H1 (cell line): Measurements from ENCODE around the gene NR1H3. TPM values are rescaled to one million over a fixed set of nuclear protein-coding genes. Genes with fewer than 3 reads are reported as not detected.
A peak's percentile ranks its signal among the peaks of the same experiment; 100 is the strongest.

Experiments
- CTCF ChIA-PET: fragments of 300-600 bp; sonication (Branson Sonifier 250); formaldehyde crosslinking; loops from one replicate; lab custom pipeline; 2021; ENCODE audit not compliant: partially characterized antibody; lab: Charles Lee
- POLR2A ChIA-PET: fragments of 300-600 bp; sonication (Branson Sonifier 250); formaldehyde crosslinking; loops from one replicate; lab custom pipeline; 2021; ENCODE audit warnings: inconsistent platforms; ENCODE audit not compliant: partially characterized antibody; lab: Charles Lee
- DNase-seq, 2 experiments: peaks; one replicate each; pipeline versions ENCODE4 v3.0.0 to v3.0.0-alpha.2; 2010 to 2022; ENCODE audit warnings: low spot score in 2 of 2, low read depth in 1 of 2, mixed read lengths in 1 of 2
- FAIRE-seq: peaks from 2 replicates; lab custom pipeline; 2011; peaks lifted over from hg19 to GRCh38; lab: Jason Lieb, UNC
- H2AFZ ChIP-seq: 2 replicates; pipeline ENCODE4 v1.8.1; 2012; ENCODE audit warnings: low read length, inconsistent platforms
- H2AK5ac ChIP-seq: 2 replicates; pipeline ENCODE4 v1.6.1; 2013; ENCODE audit warnings: low read depth, low read length
- H2BK120ac ChIP-seq: replicated peaks from 2 replicates; pipeline ENCODE3; 2013; ENCODE audit warnings: low read depth, low read length, inconsistent platforms
- H2BK12ac ChIP-seq: 2 replicates; pipeline ENCODE4 v1.6.1; 2013; ENCODE audit warnings: low read depth, low read length
- H2BK15ac ChIP-seq: 2 replicates; pipeline ENCODE4 v1.6.1; 2013; ENCODE audit warnings: low read length
- H2BK20ac ChIP-seq: 2 replicates; pipeline ENCODE4 v1.6.1; 2013; ENCODE audit warnings: low read length
- H2BK5ac ChIP-seq: 2 replicates; pipeline ENCODE4 v1.6.1; 2013; ENCODE audit warnings: low read depth, low read length
- H3K14ac ChIP-seq: 2 replicates; pipeline ENCODE4 v1.6.1; 2013; ENCODE audit warnings: inconsistent platforms; ENCODE audit not compliant: insufficient read length
- H3K18ac ChIP-seq: 2 replicates; pipeline ENCODE4 v1.6.1; 2013; ENCODE audit warnings: low read length; ENCODE audit errors: extremely low read depth
- H3K23ac ChIP-seq: 2 replicates; pipeline ENCODE4 v1.6.1; 2013; ENCODE audit warnings: inconsistent platforms; ENCODE audit not compliant: insufficient read length
- H3K23me2 ChIP-seq: 2 replicates; pipeline ENCODE4 v1.6.1; 2013; ENCODE audit warnings: low read depth, low read length
- H3K27ac ChIP-seq: 2 replicates; pipeline ENCODE4 v1.6.1; 2011; ENCODE audit warnings: low read depth, low read length, inconsistent platforms
- H3K27me3 ChIP-seq, 4 experiments: replicated peaks in 1 of 4; 1 replicate in 1 of 4; 2 replicates in 3 of 4; pipeline versions ENCODE4 v1.6.1 to v1.8.1; 2011 to 2013; ENCODE audit warnings: low read length in 3 of 4, mild to moderate bottlenecking in 3 of 4, inconsistent platforms in 2 of 4, mixed read lengths in 2 of 4, moderate library complexity in 1 of 4; ENCODE audit not compliant: control insufficient read depth in 3 of 4, insufficient read depth in 3 of 4; ENCODE audit errors: extremely low read depth in 1 of 4
- H3K36me3 ChIP-seq, 4 experiments: 2 replicates each; pipeline versions ENCODE4 v1.6.1 to v1.8.1; 2011 to 2013; ENCODE audit warnings: mild to moderate bottlenecking in 4 of 4, low read length in 3 of 4, moderate library complexity in 2 of 4, control low read depth in 1 of 4, inconsistent platforms in 1 of 4; ENCODE audit not compliant: insufficient read depth in 4 of 4, control insufficient read depth in 2 of 4
- H3K4ac ChIP-seq: replicated peaks from 2 replicates; pipeline ENCODE3; 2013; ENCODE audit warnings: low read length, low read depth, mixed read lengths, inconsistent platforms; ENCODE audit not compliant: insufficient read length
- H3K4me1 ChIP-seq, 4 experiments: replicated peaks in 1 of 4; 1 replicate in 1 of 4; 2 replicates in 3 of 4; pipeline versions ENCODE4 v1.6.1 to v1.8.1; 2011 to 2013; ENCODE audit warnings: low read length in 3 of 4, inconsistent platforms in 2 of 4, mixed read lengths in 1 of 4; ENCODE audit not compliant: insufficient read depth in 4 of 4, control insufficient read depth in 3 of 4
- H3K4me2 ChIP-seq, 2 experiments: 2 replicates each; pipeline versions ENCODE4 v1.6.1 to v1.8.1; 2011 to 2013; ENCODE audit warnings: low read depth in 2 of 2, low read length in 2 of 2, control low read depth in 1 of 2, inconsistent platforms in 1 of 2, mild to moderate bottlenecking in 1 of 2; ENCODE audit not compliant: insufficient read depth in 1 of 2
- H3K4me3 ChIP-seq, 4 experiments: fragments of 200-600, 300-600 bp in 1 of 4; sonication (generic), shearing (Covaris generic), sonication (Bioruptor Twin) in 1 of 4; 2 replicates each; pipeline versions ENCODE4 v1.5.1 to v1.8.1; 2011 to 2016; ENCODE audit warnings: low read length in 4 of 4, low read depth in 3 of 4, control low read depth in 2 of 4, inconsistent platforms in 2 of 4, mild to moderate bottlenecking in 2 of 4, mixed read lengths in 1 of 4, moderate library complexity in 1 of 4; ENCODE audit not compliant: insufficient read depth in 2 of 4; ENCODE audit errors: extremely low read depth in 1 of 4
- H3K56ac ChIP-seq: replicated peaks from 2 replicates; pipeline ENCODE3; 2013; ENCODE audit warnings: low read depth, mild to moderate bottlenecking, mixed read lengths, low read length, inconsistent platforms; ENCODE audit not compliant: insufficient read length
- H3K79me1 ChIP-seq: 2 replicates; pipeline ENCODE4 v1.6.1; 2013; ENCODE audit warnings: low read depth, low read length, control low read depth
- H3K79me2 ChIP-seq, 2 experiments: 2 replicates each; pipeline versions ENCODE4 v1.6.1 to v1.8.1; 2012 to 2013; ENCODE audit warnings: low read length in 2 of 2, mild to moderate bottlenecking in 2 of 2, inconsistent platforms in 1 of 2; ENCODE audit not compliant: insufficient read depth in 2 of 2, control insufficient read depth in 1 of 2
- H3K9ac ChIP-seq, 4 experiments: replicated peaks in 1 of 4; 1 replicate in 1 of 4; 2 replicates in 3 of 4; pipeline versions ENCODE4 v1.6.1 to v1.8.1; 2011 to 2013; ENCODE audit warnings: low read depth in 3 of 4, low read length in 3 of 4, control low read depth in 2 of 4, mild to moderate bottlenecking in 2 of 4, moderate library complexity in 2 of 4, inconsistent platforms in 1 of 4; ENCODE audit errors: extremely low read depth in 1 of 4
- H3K9me3 ChIP-seq, 2 experiments: 2 replicates each; pipeline versions ENCODE4 v1.6.1 to v1.8.1; 2012 to 2013; ENCODE audit warnings: mild to moderate bottlenecking in 2 of 2, moderate library complexity in 2 of 2, control low read depth in 1 of 2, inconsistent platforms in 1 of 2, low read depth in 1 of 2, low read length in 1 of 2, mixed read lengths in 1 of 2; ENCODE audit not compliant: insufficient read depth in 2 of 2
- H4K20me1 ChIP-seq, 2 experiments: replicated peaks in 1 of 2; 2 replicates each; pipeline versions ENCODE3 to v1.8.1; 2011 to 2013; ENCODE audit warnings: inconsistent platforms in 2 of 2, low read length in 2 of 2, mild to moderate bottlenecking in 1 of 2; ENCODE audit not compliant: insufficient read depth in 2 of 2, control insufficient read depth in 1 of 2
- H4K5ac ChIP-seq: 2 replicates; pipeline ENCODE4 v1.6.1; 2013; ENCODE audit warnings: low read length, low read depth, mixed read lengths, inconsistent platforms; ENCODE audit not compliant: insufficient read length
- H4K8ac ChIP-seq: 2 replicates; pipeline ENCODE4 v1.8.0; 2013; ENCODE audit warnings: mild to moderate bottlenecking, moderate library complexity, low read length, inconsistent platforms; ENCODE audit not compliant: insufficient read depth; ENCODE audit errors: extremely low read depth
- H4K91ac ChIP-seq: replicated peaks from 2 replicates; pipeline ENCODE3; 2013; ENCODE audit warnings: low read length, mixed read lengths, inconsistent platforms; ENCODE audit not compliant: insufficient read length
- ASH2L ChIP-seq: fragments of 200-600, 300-600 bp; sonication (generic); IDR thresholded peaks from one replicate; pipeline ENCODE4 v1.7.1; 2017; ENCODE audit warnings: low read length
- BCL11A ChIP-seq, 2 experiments: IDR thresholded peaks; one replicate each; pipeline ENCODE4 v1.6.1; 2011; ENCODE audit warnings: low read depth in 2 of 2, low read length in 2 of 2, mild to moderate bottlenecking in 2 of 2
- BRCA1 ChIP-seq: IDR thresholded peaks from 2 replicates; pipeline ENCODE4 v1.6.1; 2012; ENCODE audit warnings: low read depth, low read length, improper control_type of control experiment
- CBX8 ChIP-seq: fragments of 300-800, 300-1000 bp; sonication (generic); IDR thresholded peaks from 2 replicates; pipeline ENCODE4 v1.7.1; 2016; ENCODE audit warnings: low read depth, low read length, borderline replicate concordance
- CREB1 ChIP-seq: IDR thresholded peaks from 2 replicates; pipeline ENCODE4 v1.6.1; 2012; ENCODE audit warnings: inconsistent platforms
- CTBP2 ChIP-seq: IDR thresholded peaks from 2 replicates; pipeline ENCODE4 v1.7.0; 2011; ENCODE audit warnings: borderline replicate concordance, mild to moderate bottlenecking, moderate library complexity, mixed read lengths, low read length; ENCODE audit not compliant: insufficient read depth, insufficient read length
- EGR1 ChIP-seq: IDR thresholded peaks from 2 replicates; pipeline ENCODE4 v1.6.1; 2011; ENCODE audit warnings: low read depth, low read length, borderline replicate concordance
- MAX ChIP-seq: IDR thresholded peaks from 2 replicates; pipeline ENCODE4 v1.6.1; 2012; ENCODE audit warnings: inconsistent platforms
- SRF ChIP-seq: IDR thresholded peaks from 2 replicates; pipeline ENCODE4 v1.6.1; 2011; ENCODE audit warnings: mild to moderate bottlenecking, low read depth, low read length, moderate library complexity
- TCF12 ChIP-seq: IDR thresholded peaks from 2 replicates; pipeline ENCODE4 v1.6.1; 2011; ENCODE audit warnings: low read depth, mild to moderate bottlenecking, low read length
- YY1 ChIP-seq: IDR thresholded peaks from 2 replicates; pipeline ENCODE4 v1.6.1; 2011; ENCODE audit warnings: low read depth, mild to moderate bottlenecking, low read length
- WGBS, 2 experiments: shearing (Covaris generic) in 1 of 2; methylation state at CpG; one replicate each; pipeline versions ENCODE4 v1.1.6 to v1.1.7; 2013 to 2015; ENCODE audit warnings: low lambda C conversion rate in 2 of 2, mixed read lengths in 2 of 2, inconsistent platforms in 1 of 2, low coverage in 1 of 2, missing lambda C conversion rate in 1 of 2; ENCODE audit not compliant: insufficient replicate concordance in 2 of 2, insufficient coverage in 1 of 2, insufficient read length in 1 of 2; ENCODE audit errors: extremely low coverage in 1 of 2, missing lambda C conversion rate in 1 of 2; 5-methylcytosine and 5-hydroxymethylcytosine counted together
- polyA plus RNA-seq, 7 experiments: library from polyadenylated mRNA; depleted of rRNA in 3 of 7; stranded (reverse) in 5 of 7; unstranded in 2 of 7; fragments of >200 nt in 5 of 7; fragments of 200-250 nt in 2 of 7; gene quantifications; 1 replicate in 5 of 7; 2 replicates in 1 of 7; 4 replicates in 1 of 7; pipeline versions ENCODE4 v1.2.1 to v1.2.3, GENCODE V29; 2011 to 2013; ENCODE audit warnings: missing spikeins in 2 of 7, mixed read lengths in 2 of 7
- total RNA-seq: library from RNA; stranded (reverse); fragmentation: NEBNext Ultra II Directional; extraction: Animal tissue kit (Norgen Biotek cat#: 25700); gene quantifications from 2 replicates; pipeline ENCODE4 v1.2.1, GENCODE V29; 2021

Gene NR1H3
- total and polyA plus RNA-seq, 2 of the 8 experiments (the other 6 are each of a cell fraction or from before 2014, with no cell fraction given), result 19.9 to 42.1 TPM

GRCh38 chr11:47269829-47270305, 12.1 kb downstream of the NR1H3 start, which contains the start of gene MADD:
MADD (plus strand) TSS chr11:47270133.
- Histone ChIP-seq H3K4me3 (peak within 1 kb of the TSS; percentile 75 to 93 (median 81)), H3K23ac (no peak within 1 kb of the TSS), H2BK120ac (no peak within 1 kb of the TSS), H3K27me3 (no peaks in the 10 kb centered on the region), H3K27ac (peak within 1 kb of the TSS; percentile 65; the same call in 1 of the 2 replicates), H2BK20ac (0 out of 2 replicates have a peak within 1 kb of the TSS, but pooled peaks have one; percentile 40), H2AK5ac (peak within 1 kb of the TSS; percentile 26; the same call in 1 of the 2 replicates), H2BK12ac (peak within 1 kb of the TSS; percentile 88; the same call in 1 of the 2 replicates), H3K9ac (peak within 1 kb of the TSS in 3 of 4 experiments; percentile 62 to 69 (median 68); a peak in 6 of 7 replicates), H2AFZ (peak within 1 kb of the TSS; percentile 97), H3K4ac (peak within 1 kb of the TSS; percentile 76), H3K79me1 (peaks cover 20% of the 10 kb centered on the region), H3K14ac (no peak within 1 kb of the TSS), H2BK5ac (peak within 1 kb of the TSS; percentile 98), H3K4me2 (peak within 1 kb of the TSS; percentile 89 to 99), H4K91ac (peak within 1 kb of the TSS; percentile 88), H3K4me1 (peaks cover 14 to 25% (median 17%) of the 10 kb centered on the region in 4 experiments), H3K18ac (peak within 1 kb of the TSS; percentile 89), H3K23me2 (peaks cover 13% of the 10 kb centered on the region), H4K20me1 (peaks cover 8 to 17% of the 10 kb centered on the region in 2 experiments), H3K9me3 (no peaks in the 10 kb centered on the region), H2BK15ac (peak within 1 kb of the TSS; percentile 81; the same call in 1 of the 2 replicates), H4K8ac (peak within 1 kb of the TSS; percentile 51), H4K5ac (peak within 1 kb of the TSS; percentile 82), H3K79me2 (peaks cover 0 to 43% of the 10 kb centered on the region in 2 experiments; a peak in 3 of 4 replicates), H3K36me3 (peaks cover 0 to 5% (median 4%) of the 10 kb centered on the region in 4 experiments; a peak in 4 of 8 replicates), H3K56ac (peak within 1 kb of the TSS; percentile 74)
- FAIRE-seq (no peak), DNase-seq (no peak)
- WGBS, 2 experiments, result 2% methylated on average over 23 of the region's 57 CpGs; no CpG with 5 or more reads in 1 of the 2 experiments
- CTCF ChIA-PET, result interaction anchor here (7.4 kb wide), 1 partner anchor 11 kb away, joined by 72 read pairs; the partner anchor contains the start of gene NR1H3
- POLR2A ChIA-PET, result interaction anchor here (1.0 to 4.0 kb wide), 3 partner anchors 9 to 11 kb away, joined by 3 to 26 read pairs (median 3); partner anchors contain the start of gene NR1H3
- 0 out of 2 replicates have a peak, but pooled peaks have one; percentile 4 for TF ChIP-seq MAX
- TF ChIP-seq SRF, result no peak
- TF ChIP-seq BRCA1, result no peak
- TF ChIP-seq CREB1, result peak; percentile 58
- TF ChIP-seq ASH2L, result peak; percentile 42
- no peak for TF ChIP-seq BCL11A (IDR thresholded peaks at IDR 0.05; ENCODE audit: low read depth in 2 of 2, low read length in 2 of 2)
- TF ChIP-seq YY1, result no peak
- TF ChIP-seq CTBP2, result no peak
- TF ChIP-seq EGR1, result no peak
- TF ChIP-seq CBX8, result no peak
- no peak for TF ChIP-seq TCF12
